ENCODE results near the gene UVRAG. TPM values are rescaled to one million over a fixed set of nuclear protein-coding genes. Genes with fewer than 3 reads are reported as not detected.

Gene UVRAG
- total RNA-seq, 1 donor from 2014 or later, result 27.6 TPM

GRCh38 chr11:76190376-76190775 lies 375.4 kb downstream of the UVRAG start:
- H3K4me3 Mint-ChIP-seq, result no peak overlapping the region
- peak overlapping the region; percentile 78 for H3K27ac Mint-ChIP-seq
- DNase-seq (ENCODE audit: low spot score in 2 of 2, unreplicated experiment in 2 of 2), result peak in 1 of 2 experiments; percentile 56
- TF ChIP-seq CTCF (IDR thresholded peaks at IDR 0.05; ENCODE audit: unreplicated experiment), result no peak
- peaks cover 32% of the 10 kb centered on the region for H3K4me1 Mint-ChIP-seq
- no peaks in the 10 kb centered on the region for H3K27me3 Mint-ChIP-seq (ENCODE audit: low read depth)
- H3K9me3 Mint-ChIP-seq, result no peaks in the 10 kb centered on the region
- H3K36me3 Mint-ChIP-seq, result no peaks in the 10 kb centered on the region

Other genes with a start within 250 kb of the UVRAG start
- gene MAP6, start 146.2 kb upstream of the UVRAG start, total RNA-seq, result 0.92 to 1.2 TPM (median 1.2 TPM) in 3 replicates
- gene MOGAT2, start 97.4 kb upstream of the UVRAG start, total RNA-seq, result not detected in 3 replicates
- gene DGAT2, start 46.4 kb upstream of the UVRAG start, total RNA-seq, result 1.3 TPM in 3 replicates

Measured in mesothelial cell of epicardium (in vitro differentiated cells).